CD4-positive, CD25-positive, alpha-beta regulatory T cell (primary cell): ENCODE results near the gene THOC1. TPM values are rescaled to one million over a fixed set of nuclear protein-coding genes. Genes with fewer than 3 reads are reported as not detected.

Source experiments
- polyA plus RNA-seq, 4 donors: library from polyadenylated mRNA; unstranded; fragments of 300-500 nt; fragmentation: Illumina TruSeq; gene quantifications; one replicate each; pipeline ENCODE4 v1.2.3, GENCODE V29; 2021
- total RNA-seq: library from RNA; stranded (reverse); gene quantifications from one replicate; pipeline ENCODE4 v1.2.3, GENCODE V29; 2022

Gene THOC1
- total and polyA plus RNA-seq, 5 donors from 2014 or later, result 14.9 to 86.3 (median 17.9) TPM

Other genes with a start within 250 kb of the THOC1 start
- gene TUBB8B, start 218.4 kb downstream of the THOC1 start, total RNA-seq, result not detected
- gene TUBB8B, start 218.4 kb downstream of the THOC1 start, polyA plus RNA-seq, result not detected
- 41.1 TPM for gene USP14, start 109.5 kb downstream of the THOC1 start, total RNA-seq
- 10 to 100 TPM; 35.5 to 48.7 (median 45.6) TPM for gene USP14, start 109.5 kb downstream of the THOC1 start, polyA plus RNA-seq
- not detected for gene COLEC12, start 232.7 kb upstream of the THOC1 start, total RNA-seq
- not detected for gene COLEC12, start 232.7 kb upstream of the THOC1 start, polyA plus RNA-seq